NT2/D1 (cell line): Measurements from ENCODE around the gene REM2.

Experiments used
- DNase-seq: peaks from one replicate; pipeline ENCODE4 v3.0.0-alpha.2; 2011; ENCODE audit warnings: low read depth, low spot score
- H3K27me3 ChIP-seq: 2 replicates; pipeline ENCODE4 v1.6.0; 2011; ENCODE audit warnings: mild to moderate bottlenecking; ENCODE audit not compliant: insufficient read length, insufficient read depth
- H3K36me3 ChIP-seq: 2 replicates; pipeline ENCODE4 v1.6.1; 2011; ENCODE audit warnings: mild to moderate bottlenecking, low read length, mixed read lengths; ENCODE audit not compliant: insufficient read depth, insufficient read length
- H3K4me1 ChIP-seq: 2 replicates; pipeline ENCODE4 v1.5.1; 2011; ENCODE audit not compliant: insufficient read depth, insufficient read length
- H3K4me3 ChIP-seq: 2 replicates; pipeline ENCODE4 v1.5.1; 2011; ENCODE audit warnings: low read depth; ENCODE audit not compliant: insufficient read length
- H3K9ac ChIP-seq: 2 replicates; pipeline ENCODE4 v1.6.0; 2011; ENCODE audit warnings: low read depth; ENCODE audit not compliant: insufficient read length
- H3K9me3 ChIP-seq: 2 replicates; pipeline ENCODE4 v1.5.1; 2011; ENCODE audit warnings: mild to moderate bottlenecking, low read length; ENCODE audit not compliant: insufficient read depth
- SUZ12 ChIP-seq: IDR thresholded peaks from 2 replicates; pipeline ENCODE4 v1.6.1; 2011; ENCODE audit not compliant: insufficient read length, insufficient read depth; ENCODE audit errors: extremely low read depth
- YY1 ChIP-seq: IDR thresholded peaks from 2 replicates; pipeline ENCODE4 v1.6.1; 2011; ENCODE audit not compliant: insufficient read length, insufficient read depth
- ZNF274 ChIP-seq: IDR thresholded peaks from 2 replicates; pipeline ENCODE4 v1.6.1; 2011; ENCODE audit warnings: mild to moderate bottlenecking, low read depth, low read length

REM2 gene

DNA sequence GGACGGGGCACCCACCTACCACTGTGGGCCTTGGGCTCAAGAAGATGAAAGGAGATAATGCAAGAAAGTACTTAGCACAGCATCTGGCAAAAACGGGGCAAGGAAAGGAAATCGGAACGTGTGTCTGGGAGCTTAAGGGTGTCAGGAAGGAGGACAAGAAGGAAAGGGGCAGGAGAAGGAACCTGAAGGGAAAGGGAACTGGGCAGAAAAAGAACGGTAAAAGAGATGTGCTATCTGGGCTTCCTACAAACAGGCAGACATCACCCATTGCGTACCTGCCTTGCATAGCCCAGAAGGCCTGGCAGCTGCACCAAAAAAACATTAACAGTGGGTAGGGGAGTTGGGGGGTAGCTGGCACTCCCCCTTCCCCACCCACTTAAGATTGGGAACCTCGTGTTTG lies 958 bp upstream of the REM2 start:
- H3K9me3 ChIP-seq, result no peaks in the 10 kb centered on the region
- DNase-seq, result no peak
- peaks cover 22% of the 10 kb centered on the region for H3K27me3 ChIP-seq
- no peak overlapping the region for H3K4me3 ChIP-seq
- TF ChIP-seq SUZ12 (no peak), YY1 (no peak), ZNF274 (no peak)
- peaks cover 7% of the 10 kb centered on the region for H3K36me3 ChIP-seq
- peaks cover 28% of the 10 kb centered on the region for H3K4me1 ChIP-seq
- peak overlapping the region; percentile 56 for H3K9ac ChIP-seq

DNA sequence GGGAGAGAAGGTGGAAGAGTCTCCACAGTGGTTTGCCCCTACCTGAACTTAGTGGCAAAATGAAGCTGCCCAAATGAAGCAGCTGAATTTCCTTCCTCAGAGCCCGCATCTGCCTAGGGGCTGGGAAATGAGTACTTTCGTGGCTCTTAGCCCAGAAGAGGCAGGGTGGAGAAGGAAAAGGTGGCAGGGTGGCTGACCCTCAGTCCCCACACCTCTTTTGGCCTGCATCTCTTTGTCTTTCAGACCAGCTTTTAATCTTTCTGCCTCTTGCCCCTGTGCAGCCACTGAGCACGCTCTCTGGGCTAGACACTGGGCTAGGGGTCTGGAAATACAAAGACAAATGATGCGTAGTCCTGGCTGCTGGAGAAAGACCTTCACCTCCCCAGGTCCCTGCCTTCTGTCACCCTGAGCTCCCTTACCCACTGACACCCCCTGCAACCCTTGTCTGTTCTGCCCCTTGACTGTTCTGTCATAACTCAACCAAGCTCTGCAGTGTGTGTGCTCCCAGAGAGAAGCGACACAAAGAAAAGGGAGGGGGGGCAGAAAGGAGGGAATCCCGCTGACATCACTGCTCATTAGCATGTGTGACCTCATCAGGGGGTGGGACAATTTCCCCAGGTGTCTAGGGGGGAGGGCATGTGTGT lies 371 bp upstream of the REM2 start:
- TF ChIP-seq SUZ12 (no peak), YY1 (no peak), ZNF274 (no peak)
- peaks cover 28% of the 10 kb centered on the region for H3K4me1 ChIP-seq
- H3K36me3 ChIP-seq, result peaks cover 2% of the 10 kb centered on the region
- H3K4me3 ChIP-seq, result no peak overlapping the region
- no peaks in the 10 kb centered on the region for H3K9me3 ChIP-seq
- H3K27me3 ChIP-seq, result peaks cover 22% of the 10 kb centered on the region
- peak overlapping the region; percentile 56 for H3K9ac ChIP-seq
- DNase-seq, result peak; percentile 22

GRCh38 chr14:22884076-22884737 lies 1.2 kb downstream of the REM2 start:
- no peaks in the 10 kb centered on the region for H3K9me3 ChIP-seq
- H3K36me3 ChIP-seq, result no peaks in the 10 kb centered on the region
- peak overlapping the region; percentile 59 for H3K9ac ChIP-seq
- peaks cover 34% of the 10 kb centered on the region for H3K4me1 ChIP-seq
- TF ChIP-seq ZNF274, result no peak
- TF ChIP-seq SUZ12, result no peak
- TF ChIP-seq YY1, result no peak
- no peak for DNase-seq
- peaks cover 22% of the 10 kb centered on the region for H3K27me3 ChIP-seq
- H3K4me3 ChIP-seq, result no peak overlapping the region

DNA sequence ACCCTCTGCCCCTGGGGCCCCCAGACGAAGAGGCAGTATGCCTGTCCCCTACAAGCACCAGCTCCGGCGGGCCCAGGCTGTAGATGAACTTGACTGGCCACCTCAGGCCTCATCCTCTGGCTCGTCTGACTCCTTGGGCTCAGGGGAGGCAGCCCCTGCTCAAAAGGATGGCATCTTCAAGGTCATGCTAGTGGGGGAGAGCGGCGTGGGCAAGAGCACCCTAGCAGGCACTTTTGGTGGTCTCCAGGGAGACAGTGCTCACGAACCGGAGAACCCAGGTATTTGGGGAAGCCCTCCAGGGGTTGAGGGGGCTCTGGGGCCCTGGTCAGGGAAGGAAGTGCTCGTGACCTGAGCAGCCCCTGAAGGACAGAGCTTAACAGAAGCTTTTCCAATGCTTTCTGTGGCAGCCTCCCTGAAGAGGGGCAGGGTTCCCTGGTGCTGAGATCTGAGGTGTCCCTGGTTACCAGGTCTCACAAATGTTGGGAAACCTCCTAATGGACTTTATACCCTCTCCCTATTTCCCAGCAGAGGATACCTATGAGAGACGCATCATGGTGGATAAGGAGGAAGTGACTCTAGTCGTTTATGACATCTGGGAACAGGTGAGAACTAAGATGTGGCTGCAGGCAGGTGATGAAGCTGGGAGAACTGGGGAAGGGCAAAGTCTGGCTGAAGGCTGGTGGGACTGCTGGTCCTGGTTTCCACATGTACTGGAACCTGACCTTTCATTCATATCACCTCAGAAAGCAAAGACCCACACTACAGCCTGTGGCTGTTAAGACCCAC lies 1.9 kb downstream of the REM2 start:
- H3K9ac ChIP-seq, result no peak overlapping the region
- H3K4me1 ChIP-seq, result peaks cover 34% of the 10 kb centered on the region

DNA sequence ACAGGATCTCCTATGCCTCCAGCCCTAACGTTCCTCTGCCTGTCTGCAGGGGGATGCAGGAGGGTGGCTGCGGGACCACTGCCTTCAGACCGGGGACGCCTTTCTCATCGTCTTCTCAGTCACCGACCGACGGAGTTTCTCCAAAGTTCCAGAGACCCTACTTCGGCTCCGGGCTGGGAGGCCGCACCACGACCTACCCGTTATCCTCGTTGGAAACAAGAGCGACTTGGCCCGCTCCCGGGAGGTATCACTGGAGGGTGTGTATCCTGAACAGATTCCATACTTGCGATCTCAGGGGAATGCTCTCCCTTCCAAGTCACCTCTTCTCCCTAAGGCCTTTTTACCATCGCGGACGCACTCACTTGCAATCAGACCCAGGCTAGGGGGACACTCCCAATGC lies 3.0 kb downstream of the REM2 start:
- Histone ChIP-seq H3K36me3 (no peaks in the 10 kb centered on the region), H3K4me1 (peaks cover 34% of the 10 kb centered on the region), H3K27me3 (peaks cover 22% of the 10 kb centered on the region), H3K9me3 (no peaks in the 10 kb centered on the region), H3K9ac (peak overlapping the region; percentile 76), H3K4me3 (peak overlapping the region; percentile 62)
- no peak for DNase-seq
- no peak for TF ChIP-seq YY1

More for the DNA sequence above, 1.9 kb downstream of the REM2 start:
- H3K27me3 ChIP-seq, result peaks cover 22% of the 10 kb centered on the region
- H3K9me3 ChIP-seq, result no peaks in the 10 kb centered on the region
- TF ChIP-seq YY1 (no peak), ZNF274 (no peak), SUZ12 (no peak)
- DNase-seq, result no peak
- H3K36me3 ChIP-seq, result no peaks in the 10 kb centered on the region
- no peak overlapping the region for H3K4me3 ChIP-seq

DNA sequence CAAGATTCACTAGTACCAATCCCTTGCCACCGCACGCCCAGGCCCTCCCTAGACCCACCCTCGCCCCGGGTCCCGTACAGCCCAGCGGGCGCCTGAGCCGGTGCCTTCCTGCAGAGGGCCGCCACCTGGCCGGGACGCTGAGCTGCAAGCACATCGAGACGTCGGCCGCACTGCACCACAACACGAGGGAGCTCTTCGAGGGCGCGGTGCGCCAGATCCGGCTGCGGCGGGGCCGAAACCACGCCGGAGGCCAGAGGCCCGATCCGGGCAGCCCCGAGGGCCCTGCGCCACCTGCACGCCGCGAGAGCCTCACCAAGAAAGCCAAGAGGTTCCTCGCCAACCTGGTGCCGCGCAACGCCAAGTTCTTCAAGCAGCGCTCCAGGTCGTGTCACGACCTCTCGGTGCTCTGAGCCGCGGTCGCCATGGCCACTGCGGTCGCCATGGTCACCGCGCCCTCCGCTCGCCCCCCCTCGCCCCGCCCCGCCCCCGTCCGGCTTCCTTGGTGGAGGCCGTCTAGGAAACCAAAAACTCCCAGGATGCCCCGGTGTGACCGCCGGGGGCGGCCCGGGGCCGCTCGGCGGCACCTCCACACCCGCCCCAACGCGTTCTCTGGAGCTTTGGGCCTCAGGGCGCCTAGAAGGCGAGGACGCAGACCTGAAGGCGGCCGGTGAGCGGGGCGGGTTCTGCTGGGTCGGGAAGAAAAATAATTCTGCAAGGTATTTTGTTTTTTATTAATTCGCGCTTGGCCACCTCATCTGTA lies 3.7 kb downstream of the REM2 start:
- DNase-seq, result peak; percentile 28

More for the DNA sequence above, 3.7 kb downstream of the REM2 start:
- no peak for TF ChIP-seq ZNF274
- no peak for TF ChIP-seq YY1
- TF ChIP-seq SUZ12, result no peak
- Histone ChIP-seq H3K27me3 (peaks cover 22% of the 10 kb centered on the region), H3K36me3 (no peaks in the 10 kb centered on the region), H3K4me3 (peak overlapping the region; percentile 62), H3K9me3 (no peaks in the 10 kb centered on the region), H3K4me1 (peaks cover 34% of the 10 kb centered on the region), H3K9ac (peak overlapping the region; percentile 76)
